GM21390 (cell line): ENCODE measurements around the gene TTC21A.

Experiments
- ATAC-seq: cut with Tn5 transposase; IDR thresholded peaks from one replicate; pipeline ENCODE4 v1.9.1; 2021; ENCODE audit not compliant: unreplicated experiment

Gene TTC21A

DNA sequence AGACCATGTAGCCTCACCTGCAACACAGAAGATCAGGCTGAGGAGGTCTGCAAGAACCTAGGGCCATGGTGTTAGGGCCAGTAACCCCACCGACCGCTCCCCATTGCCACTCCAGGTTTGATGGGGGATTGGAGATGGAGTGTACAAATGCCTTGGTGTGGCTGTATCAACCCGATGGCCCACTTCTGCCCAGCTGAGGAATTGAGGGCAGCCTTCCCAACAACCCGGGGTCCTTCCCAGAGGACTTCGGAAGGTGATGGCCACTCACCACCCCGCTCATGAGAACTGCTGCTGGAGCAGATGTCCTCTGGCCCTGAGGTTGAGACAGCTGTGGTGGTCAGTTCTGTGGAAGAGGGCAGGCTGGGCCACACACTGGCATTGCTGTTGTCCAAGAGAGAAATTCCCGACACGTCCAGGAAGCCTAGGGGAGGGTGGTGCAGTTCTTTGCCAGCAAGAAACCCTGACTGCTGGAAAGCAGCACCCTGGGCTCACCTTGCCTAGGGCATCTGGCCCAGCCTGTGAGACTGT is 8.9 kb upstream of the TTC21A start:
- ATAC-seq: no peak

GRCh38 chr3:39099242-39099641 is 8.2 kb upstream of the TTC21A start:
- no peak for ATAC-seq

GRCh38 chr3:39099738-39100499 is 7.6 kb upstream of the TTC21A start:
- no peak for ATAC-seq

- ATAC-seq: no peak
Observed at GRCh38 chr3:39100500-39100886, 7.0 kb upstream of the TTC21A start.

- ATAC-seq: peak; percentile 72
Observed at GRCh38 chr3:39101022-39101689, 6.3 kb upstream of the TTC21A start.

GRCh38 chr3:39102504-39103323 is 4.8 kb upstream of the TTC21A start:
- ATAC-seq: no peak

DNA sequence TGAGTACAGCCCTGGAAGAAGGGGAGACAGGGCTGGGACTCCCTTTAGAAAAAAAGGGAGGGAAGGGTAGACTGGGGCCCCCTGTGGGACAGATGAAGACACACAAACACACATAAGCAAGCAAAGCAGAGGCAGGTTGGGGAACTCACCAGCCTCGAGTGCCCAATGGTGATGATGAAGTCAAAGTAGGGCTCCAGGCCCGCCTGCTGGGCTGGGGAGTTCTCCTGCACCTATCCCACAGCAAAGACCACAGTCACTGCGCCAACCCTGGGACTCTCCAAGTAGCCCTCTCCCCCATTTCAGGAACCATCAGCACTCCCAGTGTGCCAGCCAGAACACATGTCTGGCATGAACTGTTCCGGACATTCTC is 4.2 kb upstream of the TTC21A start:
- no peak for ATAC-seq

GRCh38 chr3:39103791-39104552 is 3.5 kb upstream of the TTC21A start:
- no peak for ATAC-seq

- no peak for ATAC-seq
Observed at GRCh38 chr3:39104961-39105686, 2.4 kb upstream of the TTC21A start.

GRCh38 chr3:39105687-39106063 is 1.8 kb upstream of the TTC21A start:
- no peak for ATAC-seq

GRCh38 chr3:39106281-39106811 is 1.1 kb upstream of the TTC21A start:
- ATAC-seq: no peak

- peak; percentile 4 for ATAC-seq
Observed at GRCh38 chr3:39106851-39107387, 561 bp upstream of the TTC21A start.

GRCh38 chr3:39108200-39108710 is 775 bp downstream of the TTC21A start:
- peak; percentile 81 for ATAC-seq

DNA sequence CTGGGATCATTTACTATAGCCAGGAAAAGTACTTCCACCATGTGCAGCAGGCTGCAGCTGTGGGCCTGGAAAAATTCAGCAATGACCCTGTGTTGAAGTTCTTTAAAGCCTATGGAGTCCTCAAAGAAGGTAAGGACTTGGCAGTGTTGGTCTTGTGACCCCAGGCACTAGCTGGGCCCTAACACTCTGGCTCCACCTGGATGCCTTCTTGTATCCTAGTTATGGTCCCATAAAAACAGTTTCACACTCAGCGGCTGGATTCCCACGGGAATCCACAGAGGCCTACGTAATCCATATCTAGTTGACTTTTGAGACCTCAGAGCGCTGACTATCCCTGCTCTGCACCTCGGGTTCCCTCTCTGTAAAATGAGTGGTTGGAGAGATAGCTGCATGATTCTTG is 1.6 kb downstream of the TTC21A start:
- no peak for ATAC-seq

DNA sequence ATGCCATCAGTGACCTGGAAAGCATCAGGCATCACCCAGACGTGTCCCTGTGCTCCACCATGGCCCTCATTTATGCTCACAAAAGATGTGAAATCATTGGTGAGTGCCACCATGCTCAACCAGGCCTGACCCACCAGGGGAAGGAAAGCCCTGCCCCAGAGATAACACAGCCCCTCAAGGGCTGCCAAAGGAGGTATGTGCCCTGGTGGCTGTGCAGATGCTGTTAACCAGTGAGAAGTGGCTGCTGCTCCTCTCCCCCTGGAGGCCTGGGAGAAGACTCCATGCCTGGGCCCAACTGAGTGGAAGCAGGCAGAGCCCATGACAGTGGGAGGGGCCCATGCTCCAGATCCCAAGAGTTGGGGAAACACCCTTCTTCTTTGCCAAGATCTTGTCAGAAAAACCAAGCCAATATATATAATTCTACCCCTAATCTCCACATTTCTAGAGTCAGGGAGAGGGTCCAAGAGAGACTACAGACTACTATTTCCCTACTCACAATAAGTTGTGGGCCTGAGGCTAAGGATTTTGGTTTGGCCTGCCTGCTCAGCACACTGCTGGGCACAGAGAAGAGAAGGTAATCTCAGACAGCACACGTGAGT is 2.7 kb downstream of the TTC21A start:
- ATAC-seq: no peak

DNA sequence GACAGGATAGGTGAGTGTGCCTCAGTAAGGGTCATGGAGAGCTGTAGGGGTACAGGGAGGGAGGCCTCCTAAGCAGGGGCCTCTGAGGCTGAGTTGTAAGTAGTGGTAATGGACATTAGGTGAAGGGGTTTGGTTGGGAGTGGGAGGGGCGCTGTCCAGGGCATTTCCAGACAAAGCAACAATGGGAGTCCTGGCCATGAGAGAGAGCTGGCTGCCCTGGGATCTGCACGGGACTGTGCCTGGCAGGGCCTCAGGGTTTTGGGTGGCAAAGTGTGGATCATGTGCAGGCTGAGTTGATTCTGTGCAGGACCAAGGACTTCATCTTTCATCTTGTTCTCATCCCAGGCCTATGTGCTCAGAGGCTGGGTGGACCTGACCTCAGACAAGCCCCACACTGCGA is 4.6 kb downstream of the TTC21A start:
- no peak for ATAC-seq

- no peak for ATAC-seq
Observed at GRCh38 chr3:39112535-39112934, 5.1 kb downstream of the TTC21A start.

GRCh38 chr3:39113291-39113690 is 5.8 kb downstream of the TTC21A start:
- no peak for ATAC-seq

DNA sequence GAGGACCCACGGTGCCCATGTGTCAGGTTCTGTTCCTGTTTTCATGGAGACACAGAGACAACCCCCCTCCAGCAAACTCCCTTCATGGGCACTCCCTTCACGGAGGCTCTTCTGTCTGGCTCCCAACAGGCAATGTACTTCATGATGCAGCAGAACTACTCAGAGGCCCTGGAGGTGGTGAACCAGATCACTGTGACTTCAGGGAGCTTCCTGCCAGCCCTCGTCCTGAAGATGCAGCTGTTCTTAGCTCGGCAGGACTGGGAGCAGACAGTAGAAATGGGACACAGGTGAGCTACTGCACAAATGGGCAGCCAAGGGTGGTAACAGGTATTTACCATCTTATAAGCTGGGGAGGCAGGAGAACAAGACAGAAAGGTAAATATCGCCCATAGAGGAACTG is 7.0 kb downstream of the TTC21A start:
- ATAC-seq: no peak
